Urothelium cell line (cell line): Measurements from ENCODE around the gene MYO1G.
"Not testable (repeated sequence)": the region's sequence is repeated elsewhere in the genome, so short reads cannot be mapped to it uniquely, and the experiment has no call there.

Source experiments
- DNase-seq: peaks from one replicate; pipeline ENCODE4 v3.0.0; 2011; ENCODE audit warnings: low spot score, mixed read lengths
- FAIRE-seq: peaks from 2 replicates; lab custom pipeline; 2011; peaks lifted over from hg19 to GRCh38; lab: Jason Lieb, UNC

Gene MYO1G

DNA sequence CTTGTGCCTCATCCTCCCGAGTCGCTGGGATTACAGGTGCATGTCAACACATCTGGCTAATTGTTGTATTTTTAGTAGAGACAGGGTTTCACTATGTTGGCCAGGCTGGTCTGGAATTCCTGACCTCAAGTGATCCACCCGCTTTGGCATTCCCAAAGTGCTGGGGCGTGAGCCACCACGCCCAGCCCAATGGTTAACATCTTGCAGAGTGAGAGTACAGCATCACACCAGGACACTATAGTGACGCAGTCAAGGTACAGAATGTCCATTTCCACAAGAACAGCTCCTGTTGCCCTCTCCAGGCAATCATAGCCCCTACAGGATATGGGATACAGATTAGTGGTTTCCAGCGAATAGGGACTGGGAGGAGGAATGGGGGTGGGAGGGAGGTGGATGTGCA lies 34.0 kb downstream of the MYO1G start:
- DNase-seq (no peak), FAIRE-seq (peak; percentile 17)

DNA sequence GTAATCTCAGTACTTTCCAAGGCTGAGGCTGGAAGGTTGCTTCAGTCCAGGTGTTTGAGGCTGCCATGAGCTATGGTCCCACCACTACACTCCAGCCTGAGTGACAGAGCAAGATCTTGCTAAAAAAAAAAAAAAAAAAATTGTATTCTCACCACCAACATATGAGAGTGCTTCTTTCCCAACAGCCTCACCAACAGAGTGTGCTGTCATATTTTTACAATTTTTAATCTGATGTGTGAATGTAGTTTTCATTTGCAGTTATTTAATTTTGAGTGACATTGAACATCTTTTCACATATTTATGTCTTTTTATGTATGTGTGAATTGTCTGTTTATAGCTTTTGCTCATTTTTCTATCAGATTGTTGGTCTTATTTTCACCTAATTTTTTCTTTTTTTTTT lies 35.2 kb downstream of the MYO1G start:
- FAIRE-seq (no peak), DNase-seq (no peak)

DNA sequence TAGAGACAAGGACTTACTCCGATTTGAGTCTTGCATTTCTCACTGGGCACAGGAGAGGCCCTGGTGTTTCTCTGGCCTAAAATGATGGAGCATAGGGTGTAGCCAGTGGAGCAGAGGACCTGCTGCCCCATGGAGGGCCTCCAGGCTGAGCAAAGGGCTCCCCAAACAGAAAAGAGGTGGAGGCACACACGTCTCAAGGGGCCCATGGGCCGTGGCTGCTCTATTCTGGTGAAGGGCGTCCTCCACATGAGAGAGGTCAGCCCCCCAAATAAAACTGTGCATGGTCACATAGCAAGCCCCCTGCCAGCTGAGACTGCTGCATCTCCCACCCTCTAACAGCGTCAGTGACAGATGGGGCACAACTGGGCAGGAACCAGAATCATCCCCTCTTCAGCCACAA lies 41.4 kb downstream of the MYO1G start:
- DNase-seq, result no peak
- FAIRE-seq, result peak; percentile 37

DNA sequence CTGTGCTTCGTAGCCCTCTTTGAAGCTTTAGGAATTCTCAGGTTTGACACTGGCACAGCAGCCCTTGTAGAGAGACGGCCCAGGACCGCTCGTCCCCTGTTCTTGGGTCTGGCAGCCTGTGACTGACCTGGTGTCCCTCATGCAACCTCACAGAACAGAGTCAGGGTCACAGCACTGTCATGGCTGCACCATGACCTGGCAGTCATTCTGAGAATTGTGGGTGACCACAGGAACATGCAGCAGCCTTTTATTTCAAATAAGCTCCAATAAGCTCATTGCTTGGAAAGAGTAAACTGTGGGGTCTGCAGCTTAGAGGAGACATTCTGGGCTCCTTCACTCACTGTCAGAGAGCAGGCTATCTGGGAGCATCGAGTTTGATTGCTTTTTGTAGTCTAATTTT lies 42.5 kb downstream of the MYO1G start:
- no peak for FAIRE-seq
- DNase-seq, result no peak

DNA sequence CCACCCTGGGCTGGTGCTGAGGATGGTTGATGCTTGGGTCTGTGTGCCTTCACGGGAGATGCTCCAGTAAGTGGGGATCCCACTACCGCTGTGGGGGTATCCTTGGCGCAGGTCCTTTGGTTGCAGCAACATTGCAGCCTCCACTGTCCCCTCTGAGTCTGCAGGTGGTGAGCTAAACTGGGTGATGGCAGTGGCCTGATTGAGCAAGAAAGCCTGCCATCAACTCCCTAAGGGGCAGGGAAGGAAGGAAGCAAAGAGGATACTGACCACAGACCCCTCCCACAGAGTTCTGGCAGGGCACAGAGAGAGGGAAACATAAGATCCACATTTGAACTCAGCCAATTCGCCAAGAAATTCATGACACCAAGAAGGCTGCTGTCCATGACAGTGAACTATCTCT lies 43.2 kb downstream of the MYO1G start:
- FAIRE-seq (no peak), DNase-seq (no peak)

DNA sequence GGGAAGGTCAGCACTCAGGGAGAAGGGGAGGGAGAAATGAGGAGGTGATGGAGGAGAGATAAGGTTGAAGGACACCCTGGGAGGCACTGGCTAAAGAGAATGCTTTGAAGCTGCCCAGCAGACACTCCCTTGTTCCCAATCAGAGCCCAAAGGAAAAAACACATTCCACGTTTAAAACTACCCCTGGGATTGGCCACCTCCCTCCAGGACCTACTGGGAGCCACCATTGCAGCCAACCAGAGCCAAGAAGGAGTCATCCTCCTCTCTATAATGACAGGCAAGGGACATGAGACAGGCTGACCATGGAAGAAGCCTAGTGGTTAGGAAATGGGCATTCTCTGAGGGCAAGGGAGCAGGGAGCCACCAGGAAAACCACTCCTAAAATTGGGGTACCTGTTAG lies 43.8 kb downstream of the MYO1G start:
- FAIRE-seq, result no peak

DNA sequence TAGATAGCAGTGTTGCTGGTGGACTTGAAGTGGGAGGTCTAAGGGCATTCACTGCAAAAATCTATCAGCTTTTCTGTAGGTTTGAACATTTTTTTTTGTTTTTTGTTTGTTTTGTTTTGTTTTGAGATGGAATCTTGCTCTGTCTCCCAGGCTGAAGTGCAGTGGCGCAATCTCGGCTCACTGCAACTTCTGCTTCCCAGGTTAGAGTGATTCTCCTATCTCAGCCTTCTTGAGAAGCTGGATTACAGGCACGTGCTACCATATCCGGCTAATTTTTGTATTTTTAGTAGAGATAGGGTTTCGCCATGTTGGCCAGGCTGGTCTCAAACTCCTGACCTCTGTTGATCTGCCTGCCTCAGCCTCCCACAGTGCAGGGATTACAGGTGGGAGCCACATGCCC lies 44.3 kb downstream of the MYO1G start:
- not testable (repeated sequence) for DNase-seq, FAIRE-seq

More for the DNA sequence above, 43.8 kb downstream of the MYO1G start:
- DNase-seq, result no peak

DNA sequence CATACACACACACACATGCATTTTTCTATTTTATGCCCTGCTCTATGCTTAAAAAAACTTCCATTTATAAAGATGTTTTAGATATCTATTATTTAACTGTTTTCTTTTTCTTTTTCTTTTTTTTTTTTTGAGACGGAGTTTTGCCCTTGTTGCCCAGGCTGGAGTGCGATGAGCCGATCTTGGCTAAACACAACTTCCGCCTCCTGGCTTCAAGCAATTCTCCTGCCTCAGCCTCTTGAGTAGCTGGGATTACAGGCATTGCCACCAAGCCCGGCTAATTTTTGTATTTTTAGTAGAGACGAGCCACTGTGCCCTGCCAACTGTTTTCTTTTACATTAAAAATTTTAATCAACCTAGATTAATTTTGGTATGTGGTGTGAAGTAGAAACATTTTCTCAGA lies 47.9 kb downstream of the MYO1G start:
- DNase-seq, result no peak
- FAIRE-seq, result no peak

DNA sequence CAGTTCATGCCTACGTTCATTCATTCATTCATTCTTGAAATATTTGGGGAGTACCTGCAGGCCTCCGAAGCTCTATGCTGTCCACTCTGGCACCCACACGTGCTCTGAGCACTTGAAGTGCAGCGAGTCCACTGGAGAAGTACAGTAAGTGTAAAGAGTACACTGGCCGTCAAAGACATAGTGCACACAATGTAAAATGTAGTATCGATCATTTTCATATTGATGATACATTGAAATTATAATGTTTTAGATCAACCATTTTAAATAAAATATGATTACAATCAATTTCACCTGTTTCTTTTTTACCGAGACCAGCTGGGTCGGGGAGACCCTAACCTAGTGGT lies 56.5 kb downstream of the MYO1G start:
- no peak for DNase-seq
- FAIRE-seq, result no peak

DNA sequence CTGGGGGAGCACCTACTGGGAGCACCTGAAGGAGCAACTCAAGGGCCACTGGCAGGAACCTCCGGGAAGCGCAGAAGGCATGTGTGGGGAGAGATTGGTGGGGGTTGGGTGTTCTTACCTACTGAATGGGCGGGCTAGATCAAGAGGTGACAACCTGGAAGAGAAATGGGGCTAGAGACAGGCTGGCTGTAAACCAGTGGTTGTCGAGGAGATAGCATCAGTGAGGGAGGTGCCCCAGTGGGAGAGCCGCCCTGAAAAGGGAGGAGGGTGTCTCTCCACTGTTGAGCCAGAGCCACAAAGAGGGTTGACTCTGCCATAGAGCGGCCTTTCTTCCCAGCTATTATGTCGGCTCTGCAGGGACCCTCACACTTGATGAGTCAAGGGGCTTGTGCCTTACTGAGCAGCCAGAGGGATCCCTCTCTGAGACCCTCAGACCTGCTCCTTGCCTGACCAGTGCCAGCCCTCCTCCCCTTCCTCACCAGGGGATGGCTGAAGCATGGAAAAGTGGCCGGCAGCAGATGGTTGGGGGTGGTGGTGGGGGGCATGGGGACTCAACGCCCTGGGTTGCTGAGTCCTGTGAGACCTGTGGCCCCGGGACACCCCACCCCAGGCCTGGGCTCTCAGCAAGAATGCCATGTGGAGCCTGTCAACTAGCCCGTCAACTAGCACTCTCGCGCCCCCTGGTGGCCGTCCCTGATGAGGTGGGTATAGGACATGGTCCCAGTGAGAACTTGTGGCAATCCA lies 57.0 kb downstream of the MYO1G start:
- peak; percentile 61 for FAIRE-seq
- peak; percentile 76 for DNase-seq

DNA sequence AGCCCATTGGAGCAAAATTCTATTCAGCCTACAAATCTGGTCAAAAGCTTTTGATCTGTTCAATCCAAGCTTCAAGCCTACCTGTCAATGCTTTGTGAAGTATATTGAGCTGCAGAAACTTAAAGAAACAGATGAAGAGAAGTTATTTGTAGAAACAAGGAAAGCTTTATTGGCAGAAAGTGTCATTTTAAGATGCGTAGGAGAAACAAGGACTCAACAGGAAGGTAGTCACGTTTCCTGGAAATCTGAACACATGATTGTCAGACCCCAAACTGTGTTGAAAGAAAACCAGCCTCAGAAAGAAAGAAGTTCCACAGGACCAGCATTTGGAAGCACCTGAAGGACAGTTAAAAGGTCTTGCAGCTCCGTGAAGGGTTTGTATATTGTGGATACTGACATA lies 58.7 kb downstream of the MYO1G start:
- DNase-seq (no peak), FAIRE-seq (no peak)

DNA sequence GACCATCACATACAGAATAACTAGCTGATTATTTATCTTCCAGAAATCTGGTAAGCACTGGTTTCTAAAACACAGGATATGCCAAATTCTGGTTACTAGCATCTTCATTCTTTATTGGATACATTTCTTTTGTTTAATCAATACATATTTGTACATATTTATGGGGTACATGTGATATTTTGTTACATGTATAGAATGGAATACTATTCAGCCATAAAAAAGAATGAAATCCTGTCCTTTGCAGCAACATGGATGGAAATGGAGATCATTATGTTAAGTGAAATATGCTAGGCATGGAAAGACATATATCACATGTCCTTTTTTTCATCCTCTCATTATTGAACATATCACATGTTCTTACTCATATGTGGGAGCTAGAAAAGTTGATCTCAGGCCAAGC lies 60.8 kb downstream of the MYO1G start:
- FAIRE-seq (no peak), DNase-seq (no peak)

DNA sequence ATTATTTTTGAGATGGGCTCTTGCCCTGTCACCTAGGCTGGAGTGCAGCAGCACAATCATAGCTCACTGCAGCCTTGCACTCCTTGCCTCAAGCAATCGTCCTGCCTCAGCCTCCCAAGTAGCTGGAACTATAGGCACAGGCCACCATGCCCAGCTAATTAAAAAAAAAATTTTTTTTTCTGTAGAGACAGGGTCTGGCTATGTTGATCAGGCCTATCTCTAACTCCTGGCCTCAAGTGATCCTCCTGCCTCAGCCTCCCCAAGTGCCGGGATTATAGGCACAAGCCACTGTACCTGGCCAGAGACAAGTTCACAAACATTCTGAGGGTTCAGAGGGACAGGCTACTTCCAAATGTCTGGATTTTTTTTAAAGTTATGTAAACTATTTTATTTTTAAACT lies 61.4 kb downstream of the MYO1G start:
- FAIRE-seq, result no peak
- DNase-seq, result no peak

DNA sequence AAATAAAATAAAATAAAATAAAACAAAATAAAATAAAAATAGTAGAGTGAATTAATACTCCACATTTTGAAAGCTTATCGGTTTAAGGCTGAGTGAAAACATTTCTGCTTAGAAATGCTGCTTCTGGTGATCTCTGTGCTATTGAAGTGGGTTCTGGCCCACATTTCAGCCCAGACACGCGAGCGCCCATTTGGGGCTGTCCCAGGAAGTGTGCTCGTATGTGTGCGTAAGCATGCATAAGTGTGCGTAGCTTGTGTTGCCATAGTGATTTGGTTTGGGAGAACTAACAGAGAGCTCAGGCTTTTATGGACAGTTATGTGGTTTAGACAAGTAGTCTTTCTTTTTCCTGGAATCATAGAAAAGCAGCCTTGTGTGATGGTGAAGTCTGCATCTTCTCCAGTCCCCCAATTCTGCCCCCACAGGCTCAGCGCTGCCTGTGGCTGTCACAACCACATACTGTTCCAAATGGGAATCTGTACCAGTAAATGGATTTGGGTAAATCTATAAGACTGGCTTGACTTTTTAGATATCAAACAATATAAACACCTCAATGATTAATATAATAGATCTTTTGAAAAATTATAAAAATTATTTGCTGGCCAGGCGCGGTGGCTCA lies 63.7 kb downstream of the MYO1G start:
- no peak for FAIRE-seq
- no peak for DNase-seq

DNA sequence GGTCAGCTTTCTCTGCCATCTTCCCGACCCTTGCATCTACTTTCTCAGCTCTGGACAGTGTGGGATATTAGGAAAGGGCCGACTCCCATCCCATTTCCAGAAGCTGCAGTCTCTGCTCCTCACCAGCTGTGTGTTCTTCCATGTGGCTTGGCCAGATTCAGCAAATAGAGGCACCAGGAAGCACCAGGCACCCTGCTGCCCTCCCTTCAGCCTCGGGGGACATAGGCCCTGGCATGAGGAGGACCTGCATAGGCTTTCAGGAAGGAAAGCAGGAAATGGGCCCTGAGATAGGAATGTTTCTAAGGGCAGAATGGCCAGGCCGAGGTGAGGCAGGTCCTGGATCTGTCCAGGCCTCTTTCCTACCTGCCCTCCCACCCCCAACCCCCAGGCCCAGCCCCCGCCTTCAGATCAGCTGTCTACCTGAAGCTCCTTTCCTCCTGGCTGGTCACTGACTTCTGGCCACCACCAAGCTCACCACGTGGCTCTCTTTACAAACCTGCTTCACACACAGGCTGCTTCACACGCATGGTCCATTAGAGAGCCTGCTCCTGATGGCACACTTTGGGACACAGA lies 66.0 kb downstream of the MYO1G start:
- FAIRE-seq (peak; percentile 42), DNase-seq (no peak)
